ENCODE measurements around the gene ARID1B.

Gene ARID1B

DNA sequence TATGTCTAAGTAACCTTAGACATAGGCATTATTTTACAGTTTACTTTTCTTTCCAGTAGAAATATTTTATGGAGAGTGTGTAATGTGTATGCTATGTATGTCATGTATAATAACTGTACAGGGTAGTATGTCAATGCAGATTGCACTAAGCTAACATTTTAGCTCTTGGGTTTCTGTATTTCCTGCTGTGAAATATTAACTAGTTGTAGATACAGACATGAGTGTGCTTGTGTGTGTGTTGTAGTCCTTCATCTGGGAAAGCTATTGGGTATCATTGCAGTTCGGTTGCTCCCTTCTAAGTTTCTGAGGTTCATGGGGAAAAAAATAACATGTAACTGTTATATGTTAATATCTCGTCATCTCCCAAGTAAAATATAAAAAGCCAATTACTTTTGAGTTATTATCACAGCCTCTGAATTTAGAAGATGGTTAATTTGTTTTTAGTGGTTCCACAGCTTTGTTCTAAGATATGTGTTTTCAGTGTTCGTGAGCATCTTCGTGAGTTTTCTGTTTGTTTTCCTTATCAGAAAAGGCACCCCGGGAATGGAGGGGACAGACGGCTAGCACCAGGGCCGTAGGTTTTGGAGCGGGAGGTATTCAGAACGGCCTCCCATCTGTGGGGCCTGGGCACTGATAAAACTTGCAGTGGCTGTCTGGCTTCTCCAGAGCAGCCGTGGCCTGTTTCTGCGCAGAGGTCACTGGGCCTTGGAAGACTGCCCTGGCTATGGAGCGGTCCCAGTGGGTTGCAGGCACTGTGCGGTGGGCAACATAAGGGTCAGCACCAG lies 215.0 kb downstream of the ARID1B start:
- H3K27me3 Mint-ChIP-seq: no peaks in the 10 kb centered on the region
- H3K27ac Mint-ChIP-seq: no peak overlapping the region
- no peaks in the 10 kb centered on the region for H3K9me3 Mint-ChIP-seq (ENCODE audit: low read depth)
- peaks cover 55% of the 10 kb centered on the region for H3K4me1 Mint-ChIP-seq (ENCODE audit: low read depth)
- H3K36me3 Mint-ChIP-seq: no peaks in the 10 kb centered on the region
- no peak overlapping the region for H3K4me3 Mint-ChIP-seq

DNA sequence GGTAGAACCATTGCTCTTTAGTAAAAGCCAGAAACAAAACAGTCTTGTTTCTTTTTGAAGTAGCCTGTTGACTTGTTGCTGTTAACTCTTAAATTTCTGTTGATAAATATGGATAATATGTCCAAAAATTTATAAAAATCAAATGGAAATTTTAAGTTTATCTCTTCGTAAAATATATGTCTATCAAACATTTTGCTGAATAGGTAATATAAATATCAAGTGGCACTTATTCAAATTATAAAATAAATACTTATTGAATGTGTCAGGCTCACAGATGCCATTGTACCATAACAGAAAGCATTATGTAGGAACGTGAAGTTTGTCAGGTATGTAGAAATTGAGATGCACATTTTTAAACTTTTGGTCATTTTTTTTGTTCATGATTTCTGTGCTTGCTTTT lies 216.5 kb downstream of the ARID1B start:
- H3K27me3 Mint-ChIP-seq: no peaks in the 10 kb centered on the region
- no peak overlapping the region for H3K4me3 Mint-ChIP-seq
- no peak overlapping the region for H3K27ac Mint-ChIP-seq
- no peaks in the 10 kb centered on the region for H3K9me3 Mint-ChIP-seq (ENCODE audit: low read depth)
- H3K4me1 Mint-ChIP-seq (ENCODE audit: low read depth): peaks cover 45% of the 10 kb centered on the region
- H3K36me3 Mint-ChIP-seq: no peaks in the 10 kb centered on the region

DNA sequence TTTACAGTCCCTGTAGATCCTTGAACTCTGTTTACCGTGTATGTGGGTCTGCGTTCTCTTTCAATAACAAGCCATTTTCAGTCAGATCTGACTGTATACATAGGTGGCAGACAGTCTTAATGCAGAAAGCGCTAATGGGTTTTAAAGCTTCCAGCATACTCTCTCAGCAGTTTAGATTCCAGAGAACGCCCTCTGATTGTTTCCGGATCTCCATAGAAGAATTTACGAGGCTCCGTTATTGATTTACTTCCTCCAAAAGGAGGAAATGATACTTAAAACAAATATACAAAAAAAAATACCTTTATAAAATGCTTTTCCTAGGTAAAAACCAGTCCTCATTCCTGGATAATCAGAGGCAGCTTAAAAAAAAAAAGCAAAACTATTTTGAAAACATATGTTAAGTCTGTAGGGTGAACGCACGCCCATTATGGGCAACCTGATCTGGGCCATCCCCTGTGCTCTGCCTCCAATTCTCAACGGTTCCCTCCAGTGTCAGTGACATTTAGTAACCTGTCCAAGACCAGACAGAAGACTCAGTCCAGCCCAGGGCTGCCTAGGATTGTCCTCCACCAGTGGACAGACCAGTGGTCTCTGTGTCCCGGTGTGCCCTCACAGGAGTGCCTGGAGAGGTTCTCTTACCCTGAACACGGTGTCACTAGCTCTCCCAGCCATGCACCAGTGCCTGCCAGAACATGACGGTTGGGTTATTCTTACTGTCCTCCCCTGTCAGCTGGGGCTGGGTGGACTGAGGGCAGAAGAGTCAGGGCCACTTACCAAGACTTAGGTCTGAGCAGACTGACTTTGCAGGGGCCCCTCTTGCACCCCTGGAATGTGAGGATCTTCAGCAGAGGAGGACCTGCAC lies 217.3 kb downstream of the ARID1B start:
- H3K36me3 Mint-ChIP-seq: no peaks in the 10 kb centered on the region
- H3K27me3 Mint-ChIP-seq: no peaks in the 10 kb centered on the region
- H3K27ac Mint-ChIP-seq: no peak overlapping the region
- H3K4me1 Mint-ChIP-seq (ENCODE audit: low read depth): peaks cover 40% of the 10 kb centered on the region
- no peak overlapping the region for H3K4me3 Mint-ChIP-seq
- H3K9me3 Mint-ChIP-seq (ENCODE audit: low read depth): no peaks in the 10 kb centered on the region

DNA sequence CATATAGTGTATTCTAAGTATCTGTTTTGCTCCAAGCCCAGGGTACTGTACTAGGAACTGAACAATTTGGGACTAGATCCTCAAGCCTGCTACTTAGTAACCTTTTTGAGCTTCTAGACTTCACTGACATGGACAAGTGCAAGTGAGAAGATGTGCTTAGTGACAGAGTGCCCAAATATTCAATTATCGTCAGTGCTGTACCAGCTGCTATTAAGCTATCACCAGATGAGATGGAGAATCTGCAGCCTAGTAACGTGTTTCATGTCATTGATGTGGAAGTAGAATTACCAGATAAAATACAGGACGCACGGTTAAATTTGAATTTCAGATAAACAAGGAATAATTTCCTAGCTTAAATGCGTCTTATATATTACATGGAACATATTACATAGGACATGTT lies 218.3 kb downstream of the ARID1B start:
- H3K9me3 Mint-ChIP-seq (ENCODE audit: low read depth): no peaks in the 10 kb centered on the region
- H3K4me1 Mint-ChIP-seq (ENCODE audit: low read depth): peaks cover 42% of the 10 kb centered on the region
- H3K36me3 Mint-ChIP-seq: no peaks in the 10 kb centered on the region
- no peak overlapping the region for H3K27ac Mint-ChIP-seq
- no peaks in the 10 kb centered on the region for H3K27me3 Mint-ChIP-seq
- no peak overlapping the region for H3K4me3 Mint-ChIP-seq

DNA sequence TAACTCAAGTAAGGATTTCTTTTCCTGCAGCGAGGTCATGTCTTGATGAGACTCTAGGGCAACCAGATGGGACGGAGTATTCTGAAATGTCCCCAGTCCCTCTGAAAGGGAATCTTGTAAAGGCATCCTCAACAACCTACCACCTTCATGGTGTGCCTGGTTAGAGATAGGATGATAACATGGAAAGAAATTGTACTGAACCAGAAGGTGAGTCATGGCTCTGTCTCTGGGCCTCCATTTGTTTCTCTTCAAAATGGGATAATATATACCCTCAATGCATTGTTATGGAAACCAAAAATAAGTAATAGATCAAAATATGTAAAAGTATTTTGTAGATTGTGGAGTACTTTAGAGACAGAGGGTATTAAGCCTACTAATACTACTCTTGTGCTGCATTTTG lies 219.1 kb downstream of the ARID1B start:
- no peaks in the 10 kb centered on the region for H3K36me3 Mint-ChIP-seq
- no peak overlapping the region for H3K4me3 Mint-ChIP-seq
- H3K9me3 Mint-ChIP-seq (ENCODE audit: low read depth): no peaks in the 10 kb centered on the region
- H3K27me3 Mint-ChIP-seq: no peaks in the 10 kb centered on the region
- peaks cover 41% of the 10 kb centered on the region for H3K4me1 Mint-ChIP-seq (ENCODE audit: low read depth)
- H3K27ac Mint-ChIP-seq: peak overlapping the region; percentile 46

DNA sequence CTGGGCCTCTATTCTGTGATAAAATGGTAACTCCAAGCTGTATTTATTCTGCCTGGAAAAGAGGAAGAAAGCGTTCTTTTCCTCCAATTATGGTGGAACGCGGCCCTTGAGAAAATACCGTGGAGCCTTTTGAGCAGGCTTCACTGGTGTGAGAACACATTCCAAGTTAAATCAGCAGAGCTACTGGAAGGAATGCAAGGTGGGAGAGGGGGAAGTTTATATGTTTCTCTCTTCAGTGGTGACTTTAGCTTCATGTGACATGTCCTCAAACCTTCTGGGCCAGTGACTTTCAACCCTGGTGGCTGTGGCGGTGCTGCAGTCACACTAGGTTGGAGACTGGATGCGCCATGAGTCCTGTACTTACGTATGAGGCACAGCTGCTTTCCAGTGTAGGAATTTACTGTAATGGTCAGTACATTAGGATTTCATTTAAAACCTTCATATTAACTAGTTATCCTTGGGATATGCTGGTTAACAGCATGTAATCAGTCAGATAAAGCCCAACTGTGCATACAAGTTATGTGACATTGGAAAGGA lies 221.7 kb downstream of the ARID1B start:
- H3K4me3 Mint-ChIP-seq: no peak overlapping the region
- no peak overlapping the region for H3K27ac Mint-ChIP-seq
- H3K36me3 Mint-ChIP-seq: no peaks in the 10 kb centered on the region
- no peaks in the 10 kb centered on the region for H3K9me3 Mint-ChIP-seq (ENCODE audit: low read depth)
- peaks cover 50% of the 10 kb centered on the region for H3K4me1 Mint-ChIP-seq (ENCODE audit: low read depth)
- no peaks in the 10 kb centered on the region for H3K27me3 Mint-ChIP-seq

DNA sequence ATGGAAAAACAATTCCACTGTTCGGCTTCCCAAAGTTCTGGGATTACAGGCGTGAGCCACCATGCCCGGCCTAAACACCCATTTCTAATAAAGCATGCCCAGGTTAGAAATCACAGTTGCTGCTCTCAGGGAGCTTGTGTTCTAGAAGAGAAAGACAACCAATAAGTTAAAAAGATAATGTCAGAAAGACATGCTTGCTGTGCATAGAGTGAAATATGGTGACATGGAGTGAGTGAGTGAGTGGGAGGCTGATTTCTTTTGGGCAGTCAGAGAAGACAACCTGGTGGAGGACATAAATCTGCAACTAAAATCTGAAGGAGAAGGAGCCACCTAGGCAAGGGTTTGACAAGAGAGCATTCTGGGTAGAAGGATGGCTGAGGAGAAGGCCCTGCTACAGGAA lies 222.6 kb downstream of the ARID1B start:
- Mint-ChIP-seq H3K36me3 (no peaks in the 10 kb centered on the region), H3K4me1 (ENCODE audit: low read depth) (peaks cover 46% of the 10 kb centered on the region), H3K27ac (peak overlapping the region; percentile 7)

DNA sequence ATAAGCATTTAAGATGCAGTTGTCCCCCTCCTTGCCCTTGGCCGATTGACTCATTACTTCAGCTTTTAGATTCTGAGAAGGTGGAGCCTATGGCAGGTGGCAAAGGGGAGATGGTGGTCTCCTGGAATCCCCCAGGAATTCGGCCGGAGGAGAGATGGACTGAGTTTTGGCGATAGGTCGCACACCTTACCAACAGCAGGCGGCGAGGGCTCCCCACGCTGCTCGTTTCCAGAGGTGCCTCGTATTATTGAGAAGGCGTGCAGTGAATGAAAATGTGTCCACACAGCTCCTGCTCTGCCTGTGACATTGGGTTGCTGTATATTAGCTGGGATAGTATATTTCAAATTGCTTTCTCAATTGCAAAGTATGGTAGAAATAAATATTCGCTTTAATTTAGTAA lies 224.5 kb downstream of the ARID1B start:
- H3K36me3 Mint-ChIP-seq: no peaks in the 10 kb centered on the region

More for the DNA sequence above, 222.6 kb downstream of the ARID1B start:
- H3K4me3 Mint-ChIP-seq: no peak overlapping the region
- H3K27me3 Mint-ChIP-seq: no peaks in the 10 kb centered on the region
- H3K9me3 Mint-ChIP-seq (ENCODE audit: low read depth): no peaks in the 10 kb centered on the region

DNA sequence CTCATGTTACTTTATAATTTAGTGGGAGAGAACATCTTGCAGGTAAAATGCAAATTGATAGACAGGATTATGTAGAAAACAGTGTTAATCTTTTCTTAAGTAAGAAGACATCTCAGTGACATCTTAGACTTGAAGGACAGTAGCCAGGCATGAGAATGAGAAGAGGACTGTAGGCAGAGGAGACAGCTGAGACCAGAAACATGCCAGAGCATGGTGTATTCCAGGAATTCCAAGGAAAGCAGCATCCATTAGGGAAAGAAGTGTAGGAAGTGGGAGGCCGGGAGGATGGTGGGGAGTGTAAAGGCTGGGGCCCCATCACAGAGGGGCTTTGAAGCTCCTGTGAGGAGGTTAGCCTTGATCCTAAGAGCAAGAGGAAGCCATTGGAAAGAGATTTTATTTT lies 225.6 kb downstream of the ARID1B start:
- H3K4me1 Mint-ChIP-seq (ENCODE audit: low read depth): peaks cover 52% of the 10 kb centered on the region
- H3K36me3 Mint-ChIP-seq: no peaks in the 10 kb centered on the region
- H3K4me3 Mint-ChIP-seq: no peak overlapping the region
- H3K27ac Mint-ChIP-seq: no peak overlapping the region
- H3K9me3 Mint-ChIP-seq (ENCODE audit: low read depth): no peaks in the 10 kb centered on the region
- no peaks in the 10 kb centered on the region for H3K27me3 Mint-ChIP-seq

More for the DNA sequence above, 224.5 kb downstream of the ARID1B start:
- no peaks in the 10 kb centered on the region for H3K9me3 Mint-ChIP-seq (ENCODE audit: low read depth)
- no peaks in the 10 kb centered on the region for H3K27me3 Mint-ChIP-seq
- H3K4me3 Mint-ChIP-seq: no peak overlapping the region
- peaks cover 54% of the 10 kb centered on the region for H3K4me1 Mint-ChIP-seq (ENCODE audit: low read depth)
- no peak overlapping the region for H3K27ac Mint-ChIP-seq

DNA sequence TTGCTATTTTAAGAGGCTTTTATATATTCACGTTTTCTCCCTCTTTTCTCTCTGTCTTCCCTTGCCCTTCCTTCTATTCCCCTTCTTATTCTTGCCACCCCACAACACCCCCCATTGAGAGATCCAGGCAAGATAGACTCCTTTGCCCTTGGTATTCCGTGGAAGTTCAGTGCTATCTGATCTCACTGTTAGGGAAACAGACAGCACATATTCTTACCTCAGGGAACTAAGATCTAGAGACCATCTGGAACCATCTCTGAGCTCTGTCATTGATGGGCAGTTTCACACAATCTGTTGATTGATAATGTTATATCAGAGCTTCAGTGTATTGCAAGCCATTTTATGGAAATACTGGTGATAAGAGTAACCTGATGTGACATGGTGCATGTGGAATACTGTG lies 228.8 kb downstream of the ARID1B start:
- Mint-ChIP-seq H3K9me3 (ENCODE audit: low read depth) (no peaks in the 10 kb centered on the region), H3K4me1 (ENCODE audit: low read depth) (peaks cover 58% of the 10 kb centered on the region), H3K27me3 (no peaks in the 10 kb centered on the region), H3K4me3 (no peak overlapping the region), H3K27ac (no peak overlapping the region), H3K36me3 (no peaks in the 10 kb centered on the region)

DNA sequence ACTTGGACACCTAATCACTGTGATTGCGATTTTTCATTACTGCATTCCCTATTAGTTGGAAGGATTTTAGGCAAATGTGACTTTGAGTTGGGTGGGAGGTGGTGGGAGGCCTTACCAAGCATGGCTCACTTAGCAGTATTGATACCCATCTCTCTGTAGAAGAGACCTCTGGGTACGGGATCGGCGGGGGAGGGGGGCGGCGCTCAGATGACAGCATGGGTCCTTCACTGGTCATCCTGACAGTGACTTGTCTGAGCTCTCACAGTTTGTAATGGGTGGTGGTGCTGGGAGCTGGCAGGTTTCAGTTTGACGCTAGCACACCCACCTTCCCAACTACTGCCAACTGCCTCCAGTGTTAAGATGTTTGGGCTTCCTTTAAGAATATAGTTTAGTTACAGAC lies 231.4 kb downstream of the ARID1B start:
- H3K9me3 Mint-ChIP-seq (ENCODE audit: low read depth): no peaks in the 10 kb centered on the region
- H3K27ac Mint-ChIP-seq: no peak overlapping the region
- peaks cover 47% of the 10 kb centered on the region for H3K4me1 Mint-ChIP-seq (ENCODE audit: low read depth)
- no peaks in the 10 kb centered on the region for H3K27me3 Mint-ChIP-seq
- H3K36me3 Mint-ChIP-seq: no peaks in the 10 kb centered on the region
- no peak overlapping the region for H3K4me3 Mint-ChIP-seq

DNA sequence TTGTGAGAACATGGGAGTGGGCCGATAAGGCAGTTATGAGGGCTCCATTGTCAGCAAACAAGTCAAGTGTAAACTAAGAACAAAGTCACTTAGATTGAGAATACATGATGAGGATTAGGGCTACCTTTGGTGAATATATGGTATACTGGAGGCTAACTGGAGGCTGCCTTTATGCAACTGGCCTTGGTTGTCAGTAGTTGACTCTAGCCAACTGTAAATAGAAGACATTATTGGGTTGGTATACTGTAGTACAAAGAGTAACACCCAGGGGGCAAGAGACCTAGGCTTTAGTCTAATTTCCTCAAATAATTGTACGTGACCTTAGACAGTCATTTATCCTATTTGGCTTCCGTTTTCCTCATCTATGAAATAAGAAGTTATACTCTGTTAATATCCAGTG lies 235.2 kb downstream of the ARID1B start:
- Mint-ChIP-seq H3K27ac (no peak overlapping the region), H3K36me3 (no peaks in the 10 kb centered on the region), H3K9me3 (ENCODE audit: low read depth) (no peaks in the 10 kb centered on the region), H3K4me1 (ENCODE audit: low read depth) (peaks cover 43% of the 10 kb centered on the region), H3K4me3 (no peak overlapping the region), H3K27me3 (no peaks in the 10 kb centered on the region)

DNA sequence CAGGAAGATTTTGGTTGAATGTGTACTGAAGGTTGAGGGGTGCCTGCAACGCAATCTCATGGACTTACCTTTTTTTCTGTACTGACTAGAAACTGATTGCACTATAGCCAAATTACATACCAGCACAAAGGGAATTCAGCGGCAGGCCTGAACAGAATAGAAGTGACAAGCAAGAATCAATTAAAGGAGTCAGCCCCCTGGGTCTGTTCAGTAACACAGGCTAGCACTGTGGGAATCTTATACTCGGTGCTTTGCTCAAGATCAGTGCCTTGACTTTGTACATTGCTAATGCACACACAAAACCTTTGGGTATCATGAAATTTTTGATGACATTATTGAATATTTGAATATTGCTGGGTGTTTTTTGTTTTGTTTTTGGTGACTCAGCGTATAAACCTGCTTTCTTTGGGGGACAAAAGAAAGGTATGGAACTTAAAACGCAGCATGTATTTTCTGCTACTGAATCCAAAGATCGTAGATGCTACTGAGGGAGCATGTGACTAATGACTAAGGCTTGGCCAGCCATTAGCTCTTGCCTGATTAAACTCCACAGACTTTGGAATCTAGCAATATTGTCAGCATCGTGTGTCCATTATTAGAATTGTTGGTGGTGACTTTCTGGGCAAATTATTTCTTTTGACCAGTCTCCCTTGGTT lies 236.6 kb downstream of the ARID1B start:
- Mint-ChIP-seq H3K27me3 (no peaks in the 10 kb centered on the region), H3K4me1 (ENCODE audit: low read depth) (peaks cover 45% of the 10 kb centered on the region), H3K9me3 (ENCODE audit: low read depth) (no peaks in the 10 kb centered on the region), H3K4me3 (no peak overlapping the region), H3K27ac (no peak overlapping the region), H3K36me3 (no peaks in the 10 kb centered on the region)

DNA sequence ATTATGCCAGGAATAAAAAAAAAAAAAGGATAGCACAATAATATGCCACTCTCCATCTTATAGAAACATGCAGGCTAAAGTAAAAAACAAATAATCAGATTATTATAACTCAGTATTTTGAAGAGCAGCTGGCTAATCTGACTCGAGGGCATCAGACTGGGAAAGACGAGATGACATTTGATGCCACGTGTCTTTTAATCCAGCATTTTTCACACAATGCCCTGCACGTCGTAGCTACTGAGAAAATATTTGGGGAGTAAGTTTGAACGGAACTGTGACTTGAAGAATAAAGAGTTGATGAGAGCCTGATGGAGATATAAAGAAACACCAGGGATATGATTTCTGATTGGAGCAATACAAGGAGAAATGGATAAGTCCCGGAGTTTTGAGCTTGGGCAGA lies 237.7 kb downstream of the ARID1B start:
- Mint-ChIP-seq H3K4me3 (no peak overlapping the region), H3K4me1 (ENCODE audit: low read depth) (peaks cover 49% of the 10 kb centered on the region), H3K27ac (no peak overlapping the region), H3K36me3 (no peaks in the 10 kb centered on the region), H3K27me3 (no peaks in the 10 kb centered on the region), H3K9me3 (ENCODE audit: low read depth) (no peaks in the 10 kb centered on the region)

DNA sequence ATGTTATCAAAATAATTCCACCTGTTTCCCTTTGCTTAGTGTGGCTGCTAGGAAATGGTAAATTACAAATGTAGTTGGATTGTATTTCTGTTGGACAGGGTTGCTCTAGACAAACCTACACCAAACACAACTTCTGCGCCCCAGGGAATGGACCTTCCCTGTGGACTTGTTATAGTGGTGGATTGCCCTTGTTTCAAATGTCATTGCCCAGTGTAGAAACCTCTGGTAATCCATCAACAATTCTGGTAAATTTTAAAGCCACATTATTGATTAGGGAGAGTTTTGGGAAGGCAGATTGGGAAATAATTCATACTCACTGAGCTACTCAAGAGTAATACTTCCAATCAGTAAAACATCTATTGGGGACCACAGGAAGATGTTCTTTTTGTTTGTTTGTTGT lies 239.8 kb downstream of the ARID1B start:
- Mint-ChIP-seq H3K27ac (no peak overlapping the region), H3K27me3 (no peaks in the 10 kb centered on the region), H3K9me3 (ENCODE audit: low read depth) (no peaks in the 10 kb centered on the region), H3K4me1 (ENCODE audit: low read depth) (peaks cover 46% of the 10 kb centered on the region), H3K4me3 (no peak overlapping the region), H3K36me3 (no peaks in the 10 kb centered on the region)

All from activated naive CD8-positive, alpha-beta T cell (primary cell).